ENCODE results near the gene TRIO.
A peak's percentile ranks its signal among the peaks of the same experiment; 100 is the strongest.

- TF ChIP-seq REST (tag by site-specific recombination; IDR thresholded peaks at IDR 0.05) (peak; percentile 71), CTCF (tag by site-specific recombination; IDR thresholded peaks at IDR 0.05) (no peak), ZNF558 (tag by site-specific recombination; IDR thresholded peaks at IDR 0.05) (no peak), IKZF3 (tag by site-specific recombination; IDR thresholded peaks at IDR 0.05) (no peak), BCL11A (tag by site-specific recombination; IDR thresholded peaks at IDR 0.05; ENCODE audit: low read depth) (no peak), ZNF560 (tag by site-specific recombination; IDR thresholded peaks at IDR 0.05; ENCODE audit: borderline replicate concordance) (no peak), ZNF473 (tag by site-specific recombination; IDR thresholded peaks at IDR 0.05) (no peak), PATZ1 (tag by site-specific recombination; IDR thresholded peaks at IDR 0.05) (no peak)
Measured at GRCh38 chr5:14276380-14276779, 133.2 kb downstream of the TRIO start.
